Measurements from ENCODE around the gene COL1A1. TPM values are rescaled to one million over a fixed set of nuclear protein-coding genes. Genes with fewer than 3 reads are reported as not detected.

Gene COL1A1
- total RNA-seq, 1 experiment from 2014 or later, result 0.38 TPM

DNA sequence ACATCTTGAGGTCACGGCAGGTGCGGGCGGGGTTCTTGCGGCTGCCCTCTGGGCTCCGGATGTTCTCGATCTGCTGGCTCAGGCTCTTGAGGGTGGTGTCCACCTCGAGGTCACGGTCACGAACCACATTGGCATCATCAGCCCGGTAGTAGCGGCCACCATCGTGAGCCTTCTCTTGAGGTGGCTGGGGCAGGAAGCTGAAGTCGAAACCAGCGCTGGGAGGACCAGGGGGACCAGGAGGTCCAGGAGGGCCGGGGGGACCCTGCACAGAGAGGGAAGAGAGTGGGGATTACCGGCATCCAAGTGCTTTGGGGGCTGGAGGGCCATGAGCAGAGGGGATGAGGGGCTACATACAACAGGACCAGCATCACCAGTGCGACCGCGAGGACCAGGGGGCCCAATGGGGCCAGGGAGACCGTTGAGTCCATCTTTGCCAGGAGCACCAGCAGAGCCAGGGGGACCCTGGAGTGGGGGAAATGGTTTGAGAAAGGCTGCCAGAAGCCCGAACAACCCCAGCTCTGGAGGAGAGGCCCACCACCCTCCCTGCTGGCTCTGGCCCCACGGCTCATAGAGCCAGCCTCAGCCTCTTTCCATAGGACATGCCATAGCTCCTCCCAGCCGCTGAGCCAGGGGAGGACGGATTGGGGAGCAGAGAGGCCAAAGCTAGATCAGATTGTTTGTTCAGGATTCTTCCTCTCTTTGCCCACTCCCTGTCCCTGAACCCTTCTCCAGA lies 14.6 kb downstream of the COL1A1 start:
- no peak for DNase-seq (ENCODE audit: low spot score)

DNA sequence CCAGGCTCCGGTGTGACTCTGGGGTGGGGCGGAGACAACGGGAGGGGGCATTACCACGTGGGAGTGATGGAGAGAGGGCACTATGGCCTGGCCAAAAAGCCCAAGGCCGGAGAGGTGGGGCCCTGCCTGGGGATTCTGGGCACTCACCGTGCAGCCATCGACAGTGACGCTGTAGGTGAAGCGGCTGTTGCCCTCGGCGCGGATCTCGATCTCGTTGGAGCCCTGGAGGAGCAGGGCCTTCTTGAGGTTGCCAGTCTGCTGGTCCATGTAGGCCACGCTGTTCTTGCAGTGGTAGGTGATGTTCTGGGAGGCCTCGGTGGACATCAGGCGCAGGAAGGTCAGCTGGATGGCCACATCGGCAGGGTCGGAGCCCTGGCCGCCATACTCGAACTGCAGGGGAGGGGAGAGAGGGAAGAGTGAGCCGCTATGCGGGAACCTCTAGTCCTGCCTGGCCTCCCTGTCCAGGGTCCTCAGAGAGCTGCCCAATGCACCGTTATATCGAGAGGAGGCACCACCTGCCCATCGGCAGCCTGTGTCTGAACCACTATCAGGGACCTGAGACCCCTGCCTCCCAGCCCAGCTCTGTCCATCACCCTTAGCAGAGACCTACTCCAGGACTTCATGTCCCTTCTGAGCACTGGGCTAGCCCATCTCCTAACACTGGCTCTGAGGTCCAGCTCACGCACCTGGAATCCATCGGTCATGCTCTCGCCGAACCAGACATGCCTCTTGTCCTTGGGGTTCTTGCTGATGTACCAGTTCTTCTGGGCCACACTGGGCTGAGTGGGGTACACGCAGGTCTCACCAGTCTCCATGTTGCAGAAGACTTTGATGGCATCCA lies 15.6 kb downstream of the COL1A1 start:
- DNase-seq (ENCODE audit: low spot score), result no peak

DNA sequence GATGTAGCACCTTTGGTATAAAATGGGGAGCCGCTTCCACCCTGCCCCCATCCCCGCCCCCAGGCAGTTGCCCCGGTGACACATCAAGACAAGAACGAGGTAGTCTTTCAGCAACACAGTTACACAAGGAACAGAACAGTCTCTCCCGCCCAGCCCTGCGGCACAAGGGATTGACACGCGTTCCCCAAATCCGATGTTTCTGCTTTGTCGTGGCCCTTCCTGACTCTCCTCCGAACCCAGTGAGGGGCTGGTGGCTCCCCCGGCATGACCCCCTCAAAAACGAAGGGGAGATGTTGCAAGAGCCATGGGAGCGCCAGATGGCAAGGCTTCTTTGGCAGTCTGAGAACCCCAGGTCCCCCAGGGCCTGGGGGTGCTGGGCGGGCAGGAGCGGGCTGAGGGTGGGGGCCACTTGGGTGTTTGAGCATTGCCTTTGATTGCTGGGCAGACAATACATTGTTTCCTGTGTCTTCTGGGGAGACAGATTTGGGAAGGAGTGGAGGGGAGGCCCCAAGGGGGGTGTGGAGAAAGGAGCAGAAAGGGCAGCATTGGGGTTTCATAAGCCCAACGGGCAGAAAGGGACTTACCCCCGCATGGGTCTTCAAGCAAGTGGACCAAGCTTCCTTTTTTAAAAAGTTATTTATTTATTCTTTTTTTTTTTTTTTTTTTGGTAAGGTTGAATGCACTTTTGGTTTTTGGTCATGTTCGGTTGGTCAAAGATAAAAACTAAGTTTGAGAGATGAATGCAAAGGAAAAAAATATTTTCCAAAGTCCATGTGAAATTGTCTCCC lies 16.6 kb downstream of the COL1A1 start:
- no peak for DNase-seq (ENCODE audit: low spot score)

DNA sequence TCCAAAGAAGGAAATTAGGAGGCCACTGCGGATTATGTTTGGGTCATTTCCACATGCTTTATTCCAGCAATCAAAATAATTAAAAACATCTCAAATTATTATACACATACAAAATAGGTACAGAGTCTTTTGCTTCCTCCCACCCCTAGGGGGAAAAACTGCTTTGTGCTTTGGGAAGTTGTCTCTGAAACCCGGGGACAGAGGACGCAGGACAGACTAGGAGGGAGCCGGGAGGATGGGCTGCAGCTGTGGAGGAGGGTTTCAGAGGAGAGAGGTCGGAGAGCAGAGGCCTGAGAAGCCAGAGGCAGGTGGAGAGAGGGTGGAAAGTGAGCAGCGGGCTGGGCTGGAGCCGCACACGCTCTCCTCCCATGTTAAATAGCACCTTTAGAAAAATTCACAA lies 17.4 kb downstream of the COL1A1 start:
- DNase-seq (ENCODE audit: low spot score), result no peak

DNA sequence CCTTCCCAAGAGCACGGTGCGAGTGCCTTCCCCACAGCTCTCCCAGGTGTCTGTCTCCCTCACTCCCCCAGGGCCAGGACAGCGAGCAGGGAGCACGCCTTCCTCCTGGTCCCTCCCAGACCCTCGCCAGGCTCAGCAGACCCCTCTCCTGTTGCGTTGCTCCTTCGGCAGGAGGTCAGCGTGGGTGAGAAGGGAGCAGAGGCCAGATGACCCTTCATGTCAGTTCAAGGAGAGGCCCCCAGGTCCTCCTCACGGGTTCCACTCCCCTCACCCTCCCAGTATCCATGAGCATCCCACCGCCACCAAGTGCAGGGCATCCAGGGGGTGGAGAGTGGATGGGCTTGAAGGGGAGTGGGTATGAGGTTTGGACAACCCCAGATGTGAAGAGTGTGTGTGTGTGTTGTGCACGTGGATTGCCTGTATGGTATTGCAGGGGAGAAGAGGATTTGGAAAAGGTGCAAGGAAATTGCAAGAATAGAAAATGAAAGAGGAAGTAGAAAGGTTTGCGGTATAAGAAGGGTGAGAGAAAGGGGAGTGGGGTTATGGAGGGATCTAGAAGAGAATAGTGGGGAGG lies 17.9 kb downstream of the COL1A1 start:
- no peak for DNase-seq (ENCODE audit: low spot score)

DNA sequence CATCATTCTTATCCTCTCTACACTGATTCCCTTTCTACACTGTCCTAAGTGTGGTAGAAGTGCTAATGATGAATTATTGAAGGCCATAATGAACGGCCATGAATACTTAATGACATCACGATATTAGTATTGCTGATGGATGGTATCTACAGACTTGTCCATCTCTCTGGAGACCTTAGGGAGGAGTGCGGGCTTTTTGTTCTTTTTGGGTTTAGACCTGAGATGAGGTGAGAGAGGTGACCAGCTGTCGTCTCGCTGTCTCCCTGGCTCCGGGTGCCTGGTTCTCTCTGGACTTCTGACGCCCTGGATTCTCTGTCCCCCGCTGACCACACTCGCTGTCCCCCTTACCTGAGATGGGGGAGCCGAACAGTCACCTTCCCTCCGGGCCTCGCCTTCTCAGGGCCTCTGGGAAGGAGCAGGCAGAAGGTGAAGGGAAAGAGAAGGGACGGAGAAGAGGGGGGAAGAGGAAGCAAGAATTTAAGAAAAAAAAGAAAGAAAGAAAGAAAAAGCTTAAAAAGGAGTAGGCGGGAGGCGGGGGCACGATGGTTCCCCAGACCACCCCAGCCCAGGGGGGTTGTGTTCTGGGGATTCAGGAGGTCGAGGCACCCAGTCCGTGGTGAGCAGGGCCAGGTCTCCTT lies 18.5 kb downstream of the COL1A1 start:
- no peak for DNase-seq (ENCODE audit: low spot score)

DNA sequence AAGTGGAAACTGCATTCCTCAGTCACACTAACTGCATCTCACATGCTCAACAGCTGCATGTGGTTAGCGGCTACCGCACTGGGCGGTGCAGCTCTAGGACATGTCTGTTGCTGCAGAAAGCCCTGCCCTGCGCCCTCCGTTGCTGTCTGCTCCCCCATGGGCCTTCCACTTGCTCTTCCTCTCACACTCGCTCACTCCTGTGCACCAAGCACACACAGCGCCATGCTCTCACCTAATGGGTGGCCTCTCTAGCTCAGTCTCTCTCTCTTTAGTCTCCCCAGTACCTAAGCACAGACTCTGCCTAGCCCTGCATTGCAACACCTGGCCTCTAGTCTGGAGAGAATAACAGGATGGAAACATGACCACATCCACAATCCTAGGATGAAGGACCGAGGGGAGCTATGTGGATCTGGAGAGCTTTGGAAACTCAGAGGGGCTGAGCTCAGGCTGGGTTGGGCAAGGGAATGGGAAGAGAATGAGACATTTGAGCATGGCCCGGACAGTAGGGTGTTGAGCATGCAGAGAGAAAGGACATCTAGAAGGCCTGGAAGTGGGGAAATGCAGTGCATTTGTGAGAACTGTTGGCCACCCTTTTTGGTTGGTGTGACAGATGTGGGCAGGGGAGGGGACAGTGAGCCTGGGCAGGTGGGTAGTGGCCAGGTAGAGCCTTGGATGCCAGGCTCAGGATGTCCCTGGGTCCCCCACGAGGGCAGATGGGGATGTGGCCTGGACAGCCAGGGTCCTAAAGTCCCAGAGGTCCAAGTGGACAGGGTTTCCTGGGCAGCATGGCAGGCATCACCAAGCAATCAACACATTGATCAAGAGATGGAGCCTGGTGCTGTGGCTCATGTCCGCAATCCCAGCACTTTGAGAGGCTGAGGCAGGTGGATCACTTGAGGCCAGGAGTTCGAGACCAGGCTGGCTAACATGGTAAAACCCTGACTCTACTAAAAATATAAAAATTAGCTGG lies 19.6 kb downstream of the COL1A1 start:
- DNase-seq (ENCODE audit: low spot score), result no peak

DNA sequence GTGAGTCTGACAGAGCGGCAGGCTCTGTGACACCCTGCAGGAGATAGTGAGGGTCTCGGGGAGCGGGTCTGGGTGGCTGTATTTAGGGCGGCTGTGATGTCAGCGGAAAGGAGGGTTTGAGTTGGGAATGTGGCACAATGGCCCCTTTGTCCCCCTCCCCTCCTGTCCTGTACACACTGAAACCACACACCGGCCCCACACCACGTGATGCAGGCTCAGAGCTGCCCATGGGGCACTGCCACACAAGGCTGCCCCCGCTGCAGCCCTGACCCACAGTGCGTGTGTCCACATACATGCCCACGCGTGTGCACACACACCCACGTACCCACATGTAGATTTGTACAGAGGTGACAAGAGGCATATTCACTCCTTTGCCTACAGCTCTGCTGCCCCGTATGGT lies 20.3 kb downstream of the COL1A1 start:
- no peak for DNase-seq (ENCODE audit: low spot score)

DNA sequence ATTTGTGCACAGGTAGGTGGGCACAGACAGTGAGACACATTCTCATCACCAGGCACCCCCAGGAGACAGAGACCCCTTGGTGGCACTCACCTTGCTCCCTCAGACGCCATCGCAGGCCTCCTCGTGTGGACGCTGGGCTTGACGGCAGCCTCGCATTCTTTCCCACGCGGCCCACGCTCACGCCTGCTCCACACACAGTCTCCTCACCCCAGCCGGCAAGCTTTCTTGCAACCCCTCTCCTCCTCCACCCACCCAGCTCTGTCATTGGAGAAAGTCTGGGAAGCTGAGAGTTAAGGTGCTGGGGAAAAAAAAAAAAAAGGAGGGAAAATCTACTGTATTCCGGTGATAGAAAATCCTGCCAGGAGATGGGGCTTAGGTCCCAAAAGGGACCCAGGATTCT lies 20.8 kb downstream of the COL1A1 start:
- no peak for DNase-seq (ENCODE audit: low spot score)

DNA sequence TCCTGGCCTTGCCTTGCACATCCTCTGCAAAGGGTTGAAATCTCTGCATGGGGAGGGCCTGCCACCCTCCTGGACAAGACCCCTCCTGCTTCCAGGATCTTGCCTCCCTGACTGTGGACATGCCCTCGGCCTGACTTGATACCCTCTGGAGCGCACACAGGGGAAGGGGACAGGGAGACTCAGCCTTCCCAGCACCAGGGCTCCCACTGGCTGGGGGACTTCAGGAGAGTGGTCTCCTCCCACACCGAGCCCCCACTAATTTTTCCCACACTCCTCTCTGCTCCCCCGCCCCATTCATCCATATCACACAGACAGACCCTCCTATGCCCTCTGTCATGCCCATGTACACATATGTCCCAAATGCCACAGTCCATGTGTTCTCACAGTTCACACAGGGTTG lies 21.3 kb downstream of the COL1A1 start:
- no peak for DNase-seq (ENCODE audit: low spot score)

DNA sequence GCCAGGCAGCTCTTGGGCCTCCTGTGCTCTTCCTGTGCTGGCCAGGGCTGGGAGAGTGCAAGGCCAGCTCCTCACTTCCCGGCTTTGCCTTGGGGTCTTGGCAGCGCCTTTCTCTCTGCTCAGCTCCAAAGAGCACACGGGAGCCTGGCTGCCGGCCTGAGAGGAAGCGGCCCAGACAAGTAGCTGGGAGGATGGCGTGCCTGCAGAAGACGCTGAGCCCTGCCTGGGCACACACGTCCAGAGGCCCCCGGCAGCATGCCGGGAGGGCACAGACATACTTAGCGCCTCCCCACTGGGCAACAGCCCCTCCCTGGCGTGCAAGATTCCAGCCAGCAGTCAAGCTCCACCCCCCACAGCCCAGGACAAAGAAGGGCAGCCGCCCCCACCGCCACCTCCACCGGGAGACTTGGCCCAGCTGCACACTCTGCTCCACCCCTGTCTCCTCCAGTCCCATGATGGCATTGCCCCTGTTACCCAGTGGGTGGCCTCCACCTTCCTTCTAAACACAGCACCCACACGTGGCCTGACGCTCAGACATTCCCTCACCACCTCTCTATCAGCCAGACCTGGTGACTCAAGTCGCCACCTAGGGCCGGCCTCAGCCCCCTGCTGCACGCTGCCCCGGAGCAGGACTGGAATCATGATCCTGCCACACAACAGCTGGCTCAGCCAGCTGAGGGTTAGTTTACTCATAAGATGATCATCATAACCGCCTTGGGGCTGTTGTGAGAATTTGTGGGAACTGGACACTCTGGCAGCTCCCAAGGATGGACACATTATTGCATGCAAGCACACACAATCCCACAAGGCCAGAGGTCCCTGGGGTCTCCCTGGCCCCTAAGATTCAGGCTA lies 23.2 kb downstream of the COL1A1 start:
- DNase-seq (ENCODE audit: low spot score), result peak; percentile 92

DNA sequence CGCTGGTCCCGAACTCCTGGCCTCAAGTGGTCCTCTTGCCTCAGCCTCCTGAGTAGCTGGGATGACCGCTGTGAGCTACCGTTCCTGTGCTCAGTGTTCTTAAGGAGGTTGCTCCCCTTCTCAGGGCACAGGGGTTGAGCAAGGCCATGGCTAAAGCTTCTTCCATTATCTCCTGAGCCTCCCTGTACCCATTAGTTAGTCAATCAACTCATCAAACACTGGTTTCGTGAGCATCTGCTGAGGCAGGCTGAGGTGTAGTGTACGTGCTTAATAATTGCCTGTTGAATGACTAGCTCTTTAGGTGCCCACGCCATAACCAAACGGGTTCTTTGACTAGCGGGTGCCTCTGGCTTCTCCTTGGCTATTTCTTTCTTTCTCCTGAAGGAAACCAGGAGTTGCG lies 24.0 kb downstream of the COL1A1 start:
- peak; percentile 9 for DNase-seq (ENCODE audit: low spot score)

DNA sequence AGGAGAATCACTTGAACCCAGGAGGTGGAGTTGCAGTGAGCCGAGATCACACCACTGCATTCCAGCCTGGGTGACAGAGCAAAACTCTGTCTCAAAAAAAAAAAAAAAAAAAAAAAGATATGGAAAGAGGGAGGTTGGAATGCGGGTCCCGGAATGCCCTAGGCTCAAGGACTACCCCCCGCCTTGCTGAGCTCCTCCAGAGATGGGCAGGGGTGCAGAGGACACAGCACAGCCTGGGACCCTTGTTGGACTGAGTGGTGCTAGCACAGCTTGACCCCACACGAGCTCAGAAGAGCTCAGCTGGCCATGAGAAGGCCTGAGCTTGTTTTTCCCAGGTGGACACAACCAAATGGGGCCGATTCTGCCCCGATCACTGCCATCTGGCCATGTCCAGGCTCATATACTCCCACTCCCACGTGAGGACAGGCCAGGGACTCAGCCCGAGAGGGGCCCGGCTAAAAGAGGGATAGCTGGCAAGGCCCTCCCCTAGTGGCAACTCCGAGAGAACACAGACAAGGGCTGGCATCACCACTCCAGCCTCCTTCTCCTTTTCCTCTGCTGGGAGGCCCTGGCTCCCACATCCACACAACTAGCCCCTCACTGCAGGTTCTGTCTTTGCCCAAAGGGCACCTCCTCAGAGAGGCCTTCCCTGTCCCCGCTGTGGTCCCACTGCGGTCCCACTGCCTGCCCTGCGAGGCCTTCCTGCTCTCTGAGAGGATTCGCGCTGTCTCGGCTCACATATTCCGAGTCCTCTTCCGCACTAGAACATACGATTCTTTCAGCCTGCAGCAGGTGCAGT lies 24.7 kb downstream of the COL1A1 start:
- no peak for DNase-seq (ENCODE audit: low spot score)

DNA sequence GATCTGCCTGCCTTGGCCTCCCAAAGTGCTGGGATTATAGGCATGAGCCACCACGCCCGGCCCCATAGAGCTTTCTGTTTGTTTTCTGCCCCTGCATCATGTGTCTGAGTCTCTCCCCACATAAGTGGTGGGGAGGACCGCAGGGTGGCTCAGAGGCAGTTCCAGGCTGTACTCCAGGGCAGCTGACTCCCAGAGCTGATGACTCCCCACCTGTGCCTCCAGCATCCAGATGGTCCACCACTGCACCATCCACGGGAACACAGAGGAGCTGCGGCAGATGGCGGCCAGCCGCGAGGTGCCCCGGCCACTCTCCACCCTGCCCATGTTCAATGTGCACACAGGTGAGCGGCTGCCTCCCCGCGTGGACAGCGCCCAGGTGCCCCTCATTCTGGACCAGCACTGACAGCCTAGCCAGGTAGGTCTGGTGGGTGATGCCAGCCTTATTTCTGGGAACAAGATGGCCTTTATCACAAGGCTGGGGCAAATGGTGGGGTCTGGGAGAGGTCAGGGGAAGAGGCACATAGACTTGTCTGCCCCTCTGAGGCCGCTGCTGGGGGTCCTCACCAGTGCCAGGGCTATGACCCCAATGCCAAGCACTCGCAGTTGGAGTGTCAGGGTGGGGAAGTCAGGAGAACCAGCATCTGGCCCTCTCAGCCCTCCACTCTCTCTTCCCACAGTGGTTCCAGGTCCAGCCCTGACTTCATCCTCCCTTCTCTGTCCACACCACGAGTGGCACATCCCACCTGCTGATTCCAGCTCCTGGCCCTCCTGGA lies 26.2 kb downstream of the COL1A1 start:
- no peak for DNase-seq (ENCODE audit: low spot score)

DNA sequence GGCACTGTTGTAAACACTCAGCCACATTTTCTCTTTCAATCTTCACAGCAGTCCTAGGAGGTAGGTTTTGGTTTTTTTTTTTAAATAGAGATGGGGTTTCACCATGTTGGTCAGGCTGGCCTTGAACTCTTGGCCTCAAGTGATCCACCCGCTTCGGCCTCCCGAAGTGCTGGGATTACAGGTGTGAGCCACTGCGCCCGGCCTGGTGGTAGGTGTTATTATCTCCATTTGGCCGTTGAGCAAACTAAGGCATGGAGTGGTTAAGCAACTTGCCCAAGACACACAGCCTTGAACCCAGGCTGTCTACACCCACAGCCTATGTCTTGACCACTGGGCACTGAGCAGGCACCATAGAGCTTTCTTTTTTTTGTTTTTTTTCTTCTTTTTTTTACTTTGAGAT lies 27.0 kb downstream of the COL1A1 start:
- no peak for DNase-seq (ENCODE audit: low spot score)

DNA sequence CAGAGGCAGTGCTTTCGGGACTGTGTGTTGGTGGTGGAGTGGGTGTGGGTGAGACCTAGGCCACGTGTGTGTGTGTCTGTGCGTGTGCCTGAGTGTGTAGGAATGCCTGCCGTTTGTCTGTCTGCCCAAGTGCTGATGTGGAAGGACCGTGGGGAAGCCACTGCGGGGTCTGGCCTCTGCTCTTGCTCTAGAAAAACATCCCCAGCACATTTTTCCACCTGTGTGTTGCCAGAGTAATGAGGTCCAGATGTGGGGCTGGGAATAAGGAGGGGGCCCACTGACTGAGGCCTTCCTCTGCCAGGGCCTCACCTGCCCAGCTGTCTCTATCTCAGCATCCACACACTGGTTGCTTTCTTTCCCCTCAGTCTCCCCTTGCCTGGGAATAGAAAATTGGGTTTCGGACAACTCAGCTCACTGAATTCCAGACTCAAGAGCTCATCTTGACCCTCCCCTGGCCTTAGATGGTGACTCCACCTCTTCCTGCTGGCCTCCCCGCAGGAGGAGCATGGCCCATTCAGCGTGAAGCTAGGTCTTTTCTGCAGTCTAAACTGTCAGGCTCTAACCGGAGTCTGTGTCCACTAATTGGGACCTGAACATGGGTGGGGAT lies 28.0 kb downstream of the COL1A1 start:
- DNase-seq (ENCODE audit: low spot score), result no peak

DNA sequence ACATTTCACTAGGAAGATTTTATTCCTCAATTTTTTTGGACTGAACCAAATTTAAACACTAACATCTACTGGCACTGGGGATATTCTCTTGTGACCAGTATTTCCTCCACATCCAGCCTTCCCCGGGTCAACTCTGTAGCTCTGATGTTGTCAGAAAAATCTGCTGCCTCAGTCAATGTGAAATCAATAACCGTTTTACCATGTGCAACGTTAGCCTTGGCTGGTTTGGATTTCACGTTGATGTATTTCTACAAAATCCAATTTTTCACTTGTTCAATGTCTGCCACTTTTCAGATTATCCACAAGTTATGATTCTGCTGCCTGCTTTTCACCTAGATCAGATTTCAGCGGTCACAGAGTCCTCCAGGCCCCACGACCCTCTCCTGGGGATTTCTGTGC lies 28.5 kb downstream of the COL1A1 start:
- no peak for DNase-seq (ENCODE audit: low spot score)
